NT2/D1 (cell line): ENCODE measurements around the gene SYNE2.
"Not testable (repeated sequence)": the region's sequence is repeated elsewhere in the genome, so short reads cannot be mapped to it uniquely, and the experiment has no call there.

Experiments used
- DNase-seq: peaks from one replicate; pipeline ENCODE4 v3.0.0-alpha.2; 2011; ENCODE audit warnings: low read depth, low spot score
- H3K27me3 ChIP-seq: 2 replicates; pipeline ENCODE4 v1.6.0; 2011; ENCODE audit warnings: mild to moderate bottlenecking; ENCODE audit not compliant: insufficient read length, insufficient read depth
- H3K36me3 ChIP-seq: 2 replicates; pipeline ENCODE4 v1.6.1; 2011; ENCODE audit warnings: mild to moderate bottlenecking, low read length, mixed read lengths; ENCODE audit not compliant: insufficient read depth, insufficient read length
- H3K4me1 ChIP-seq: 2 replicates; pipeline ENCODE4 v1.5.1; 2011; ENCODE audit not compliant: insufficient read depth, insufficient read length
- H3K4me3 ChIP-seq: 2 replicates; pipeline ENCODE4 v1.5.1; 2011; ENCODE audit warnings: low read depth; ENCODE audit not compliant: insufficient read length
- H3K9ac ChIP-seq: 2 replicates; pipeline ENCODE4 v1.6.0; 2011; ENCODE audit warnings: low read depth; ENCODE audit not compliant: insufficient read length
- H3K9me3 ChIP-seq: 2 replicates; pipeline ENCODE4 v1.5.1; 2011; ENCODE audit warnings: mild to moderate bottlenecking, low read length; ENCODE audit not compliant: insufficient read depth
- SUZ12 ChIP-seq: IDR thresholded peaks from 2 replicates; pipeline ENCODE4 v1.6.1; 2011; ENCODE audit not compliant: insufficient read length, insufficient read depth; ENCODE audit errors: extremely low read depth
- YY1 ChIP-seq: IDR thresholded peaks from 2 replicates; pipeline ENCODE4 v1.6.1; 2011; ENCODE audit not compliant: insufficient read length, insufficient read depth
- ZNF274 ChIP-seq: IDR thresholded peaks from 2 replicates; pipeline ENCODE4 v1.6.1; 2011; ENCODE audit warnings: mild to moderate bottlenecking, low read depth, low read length

Gene SYNE2

DNA sequence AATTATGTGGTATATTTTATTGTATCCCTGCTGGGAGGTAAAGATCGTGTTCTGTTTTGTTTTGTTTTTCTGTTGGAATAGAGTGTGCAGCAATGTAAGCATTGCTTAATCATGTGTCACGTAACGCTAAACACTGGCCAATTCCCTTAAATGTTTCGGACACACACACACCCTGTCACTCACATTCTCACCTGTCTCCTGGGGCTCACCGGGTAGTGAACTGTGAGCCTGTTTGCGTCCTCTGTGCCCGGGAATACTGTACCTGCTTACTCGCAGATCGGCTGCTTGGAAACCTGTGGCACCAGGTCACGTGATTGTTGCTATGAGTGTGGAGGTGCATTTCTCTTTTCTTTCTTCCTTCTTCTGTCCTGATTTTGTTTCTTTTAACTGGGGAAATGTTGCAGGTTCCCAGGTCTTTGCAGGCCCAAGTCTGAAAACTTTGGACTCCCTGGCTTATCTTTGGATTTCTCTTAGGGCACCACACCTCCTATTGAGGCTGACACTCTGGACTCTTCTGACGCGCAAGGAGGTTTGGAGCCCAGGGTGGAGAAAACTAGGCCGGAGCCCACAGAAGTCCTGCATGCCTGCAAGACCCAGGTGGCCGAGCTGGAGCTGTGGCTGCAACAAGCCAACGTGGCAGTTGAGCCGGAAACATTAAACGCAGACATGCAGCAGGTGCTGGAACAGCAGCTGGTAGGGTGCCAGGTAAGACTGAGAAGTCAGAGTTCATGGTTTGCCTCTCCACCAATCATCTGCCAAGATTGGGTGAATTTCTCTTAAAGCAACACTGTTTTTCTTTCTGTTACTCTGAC, 260.3 kb downstream of the SYNE2 start:
- no peak for TF ChIP-seq SUZ12
- TF ChIP-seq ZNF274: no peak
- no peak for TF ChIP-seq YY1
- no peaks in the 10 kb centered on the region for H3K36me3 ChIP-seq
- DNase-seq: no peak
- no peaks in the 10 kb centered on the region for H3K9me3 ChIP-seq
- H3K27me3 ChIP-seq: no peaks in the 10 kb centered on the region
- no peak overlapping the region for H3K9ac ChIP-seq
- no peak overlapping the region for H3K4me3 ChIP-seq
- H3K4me1 ChIP-seq: peaks cover 2% of the 10 kb centered on the region

DNA sequence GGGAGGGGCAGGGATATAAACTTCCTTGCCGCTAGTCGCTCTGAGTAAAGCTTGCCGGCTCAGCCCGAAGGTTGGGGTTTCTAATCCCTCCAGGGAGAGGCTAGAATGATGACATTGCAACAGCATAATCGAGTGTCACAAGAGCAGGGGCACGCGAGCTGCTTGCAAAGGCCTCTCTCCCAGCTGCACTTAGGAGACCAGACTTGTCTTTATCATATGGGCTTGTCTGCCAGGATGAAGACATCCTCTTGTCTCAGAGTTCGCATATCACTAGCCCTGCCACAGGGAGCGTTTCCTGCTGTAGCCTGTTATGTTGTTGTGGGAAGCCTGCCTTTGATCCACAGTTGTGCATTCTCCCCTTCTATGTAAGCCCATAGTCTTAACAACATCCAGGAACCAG, 261.4 kb downstream of the SYNE2 start:
- Histone ChIP-seq H3K9ac (no peak overlapping the region), H3K9me3 (no peaks in the 10 kb centered on the region), H3K36me3 (no peaks in the 10 kb centered on the region), H3K4me1 (peaks cover 2% of the 10 kb centered on the region), H3K27me3 (no peaks in the 10 kb centered on the region), H3K4me3 (no peak overlapping the region)
- peak; percentile 28 for DNase-seq
- TF ChIP-seq YY1 (no peak), SUZ12 (no peak), ZNF274 (no peak)

DNA sequence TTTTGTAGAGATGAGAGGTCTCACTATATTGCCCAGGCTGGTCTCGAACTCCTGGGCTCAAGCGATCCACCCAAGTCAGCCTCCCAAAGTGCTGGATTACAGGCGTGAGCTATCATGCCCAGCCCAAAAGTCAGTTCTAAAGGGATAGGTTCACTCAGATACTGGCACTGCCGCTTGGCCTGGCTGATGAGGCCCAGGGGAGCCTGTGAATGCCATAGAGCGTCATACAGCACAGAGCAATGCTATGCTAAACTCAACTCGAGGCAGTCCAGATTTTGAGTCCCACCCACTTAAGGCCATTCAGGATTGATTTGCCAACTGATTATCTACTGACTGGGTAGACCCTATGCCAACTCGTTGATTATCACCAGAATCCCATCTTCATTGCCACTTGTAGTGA, 262.0 kb downstream of the SYNE2 start:
- Histone ChIP-seq H3K9me3 (no peaks in the 10 kb centered on the region), H3K36me3 (no peaks in the 10 kb centered on the region), H3K27me3 (no peaks in the 10 kb centered on the region), H3K4me1 (peaks cover 2% of the 10 kb centered on the region), H3K9ac (no peak overlapping the region), H3K4me3 (no peak overlapping the region)
- TF ChIP-seq SUZ12: no peak
- TF ChIP-seq ZNF274: no peak
- no peak for TF ChIP-seq YY1
- no peak for DNase-seq

DNA sequence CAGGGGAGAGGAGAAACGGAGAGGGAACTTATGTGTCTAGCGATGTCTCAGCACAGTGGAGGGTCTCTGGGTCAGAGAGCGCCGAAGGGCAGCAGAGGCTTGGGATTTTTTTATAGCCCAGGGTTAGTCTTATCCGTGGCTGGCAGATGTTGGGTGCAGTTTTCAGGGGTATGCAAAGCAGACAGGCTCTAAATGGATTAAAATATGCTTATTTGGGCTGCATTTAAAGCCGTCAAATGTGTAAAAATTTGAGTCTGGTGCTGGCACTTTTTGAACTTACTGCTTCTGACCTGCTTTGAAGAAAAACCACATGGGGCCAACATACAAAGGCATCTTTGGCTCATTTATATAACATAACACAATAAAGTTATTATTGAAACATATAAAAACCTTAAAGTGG, 262.6 kb downstream of the SYNE2 start:
- no peak for DNase-seq
- H3K36me3 ChIP-seq: no peaks in the 10 kb centered on the region
- H3K4me1 ChIP-seq: peaks cover 2% of the 10 kb centered on the region

DNA sequence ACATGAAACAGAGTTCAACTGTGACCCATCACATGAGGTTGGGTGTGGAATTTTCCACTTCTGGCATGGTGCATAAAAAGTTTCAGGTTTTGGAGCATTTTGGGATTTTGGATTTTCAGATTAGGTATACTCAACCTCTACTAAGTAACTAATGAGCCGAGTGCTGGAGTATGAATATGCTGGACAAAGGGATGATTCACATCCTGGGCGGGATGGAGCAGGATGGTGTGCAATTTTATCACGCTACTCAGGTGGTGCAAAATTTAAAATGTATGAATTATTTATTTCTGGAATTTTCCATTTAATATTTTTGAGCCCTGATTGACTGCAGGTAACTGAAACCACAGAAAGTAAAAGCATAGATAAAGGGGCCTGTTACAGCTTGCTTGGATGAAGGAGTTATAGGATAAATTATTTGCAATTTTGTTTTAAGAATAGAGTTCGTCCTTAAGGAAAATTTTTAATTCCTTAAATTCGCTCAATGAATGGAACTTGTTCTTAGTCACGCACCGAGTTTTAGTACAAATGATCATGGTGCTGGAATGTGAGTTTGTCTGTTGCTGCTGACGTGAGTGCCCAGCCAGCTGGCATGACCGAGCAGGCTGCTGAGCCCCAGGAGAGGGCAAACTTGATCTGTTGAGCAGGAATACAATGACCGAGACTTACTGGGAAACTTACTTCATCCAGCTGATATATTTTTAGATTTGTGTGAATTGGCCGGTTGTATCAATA, 265.0 kb downstream of the SYNE2 start:
- peaks cover 13% of the 10 kb centered on the region for H3K36me3 ChIP-seq
- no peak for TF ChIP-seq ZNF274
- TF ChIP-seq SUZ12: no peak
- TF ChIP-seq YY1: no peak
- H3K9me3 ChIP-seq: no peaks in the 10 kb centered on the region
- H3K4me1 ChIP-seq: peaks cover 2% of the 10 kb centered on the region
- H3K9ac ChIP-seq: no peak overlapping the region
- DNase-seq: no peak
- no peaks in the 10 kb centered on the region for H3K27me3 ChIP-seq
- H3K4me3 ChIP-seq: no peak overlapping the region

More for the DNA sequence above, 262.6 kb downstream of the SYNE2 start:
- Histone ChIP-seq H3K9me3 (no peaks in the 10 kb centered on the region), H3K27me3 (no peaks in the 10 kb centered on the region), H3K4me3 (no peak overlapping the region), H3K9ac (no peak overlapping the region)
- TF ChIP-seq YY1 (no peak), ZNF274 (no peak), SUZ12 (no peak)

DNA sequence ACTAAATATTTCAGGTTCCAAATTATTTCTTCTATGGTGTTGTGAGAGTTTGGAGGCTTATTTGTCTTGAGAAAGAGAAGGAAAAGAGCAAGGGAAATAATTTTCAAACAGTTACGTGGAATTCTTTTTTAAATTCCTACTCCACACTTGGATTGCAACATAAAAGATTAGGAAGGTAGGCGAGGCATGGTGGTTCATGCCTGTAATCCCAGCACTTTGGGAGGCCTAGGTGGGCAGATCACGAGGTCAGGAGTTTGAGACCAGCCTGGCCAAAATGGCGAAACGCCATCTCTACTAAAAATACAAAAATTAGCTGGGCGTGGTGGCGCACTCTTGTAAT, 265.6 kb downstream of the SYNE2 start:
- H3K27me3 ChIP-seq, H3K4me1 ChIP-seq, H3K4me3 ChIP-seq, H3K9ac ChIP-seq, DNase-seq, H3K9me3 ChIP-seq: not testable (repeated sequence)
- H3K36me3 ChIP-seq: peaks cover 17% of the 10 kb centered on the region

DNA sequence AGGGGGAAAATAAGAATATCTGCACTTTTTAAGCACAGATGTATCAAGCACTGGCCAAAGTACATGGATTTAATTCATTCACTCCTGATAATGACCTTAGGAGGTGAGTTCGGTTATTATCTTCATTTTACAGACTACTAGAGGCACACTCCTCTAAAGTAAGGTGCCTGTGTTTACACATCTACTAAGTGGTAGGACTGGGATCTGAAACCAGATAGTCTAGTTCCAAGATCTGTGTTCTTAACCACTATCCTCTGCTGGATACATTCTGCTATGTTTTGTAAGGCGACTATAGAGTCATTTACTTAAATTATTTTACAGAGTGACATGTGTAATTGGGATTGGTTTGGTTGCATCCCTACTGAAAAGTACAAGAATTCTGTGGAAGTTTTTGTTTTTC, 266.1 kb downstream of the SYNE2 start:
- DNase-seq: no peak
- Histone ChIP-seq H3K9ac (no peak overlapping the region), H3K4me3 (no peak overlapping the region), H3K4me1 (no peaks in the 10 kb centered on the region), H3K27me3 (no peaks in the 10 kb centered on the region), H3K9me3 (no peaks in the 10 kb centered on the region), H3K36me3 (peaks cover 17% of the 10 kb centered on the region)
- TF ChIP-seq ZNF274 (no peak), SUZ12 (no peak), YY1 (no peak)
